Activated CD8-positive, alpha-beta memory T cell treated with anti-CD3 and anti-CD28 coated beads, Interleukin-2, amount 10 ng/mL, durations not matched to agents 7 days and 5 days (primary cell): ENCODE results near the gene NT5DC2. TPM values are rescaled to one million over a fixed set of nuclear protein-coding genes. Genes with fewer than 3 reads are reported as not detected.

Source experiments
- ATAC-seq: fragments of 150-1000 bp; cut with Tn5 transposase; one replicate; pipeline ENCODE4 v1.10.0; 2021; ENCODE audit warnings: moderate library complexity
- CTCF ChIA-PET: fragments of 350-600 bp; sonication (Branson Sonifier 250); formaldehyde crosslinking; loops from one replicate; lab custom pipeline; 2021; ENCODE audit warnings: antibody characterized with exemption; lab: Charles Lee
- DNase-seq: peaks from one replicate; pipeline ENCODE4 v3.0.0-alpha.2; 2020
- H3K27ac Mint-ChIP-seq: one replicate; pipeline ENCODE4 v1.8.0; 2021; ENCODE audit warnings: mild to moderate bottlenecking, mixed read lengths
- H3K27me3 Mint-ChIP-seq: one replicate; pipeline ENCODE4 v1.8.0; 2021; ENCODE audit warnings: mixed read lengths
- H3K36me3 Mint-ChIP-seq: one replicate; pipeline ENCODE4 v1.8.0; 2021; ENCODE audit warnings: mild to moderate bottlenecking, mixed read lengths
- H3K4me1 Mint-ChIP-seq: one replicate; pipeline ENCODE4 v1.8.0; 2021; ENCODE audit warnings: mixed read lengths
- H3K4me3 Mint-ChIP-seq: one replicate; pipeline ENCODE4 v1.8.0; 2021; ENCODE audit warnings: mild to moderate bottlenecking, moderate library complexity, mixed read lengths
- H3K9me3 Mint-ChIP-seq: one replicate; pipeline ENCODE4 v1.8.0; 2022; ENCODE audit warnings: low read depth, mixed read lengths
- total RNA-seq, 2 experiments: library from RNA; stranded (reverse); gene quantifications; one replicate each; pipeline ENCODE4 v1.2.3, GENCODE V29; 2021

Gene NT5DC2
- total RNA-seq, 2 experiments from 2014 or later: 38.7 to 54.5 TPM

GRCh38 chr3:52525680-52526561 lies 7.7 kb downstream of the NT5DC2 start:
- Mint-ChIP-seq H3K36me3 (peaks cover 7% of the 10 kb centered on the region), H3K9me3 (no peaks in the 10 kb centered on the region), H3K27me3 (no peaks in the 10 kb centered on the region), H3K27ac (no peak overlapping the region), H3K4me1 (peaks cover 1% of the 10 kb centered on the region), H3K4me3 (no peak overlapping the region)
- ATAC-seq: no peak
- CTCF ChIA-PET: interaction anchor here (0.9 kb wide), 1 partner anchor 43 kb away, joined by 3 read pairs; no protein-coding TSS in a partner anchor
- no peak for DNase-seq

- Mint-ChIP-seq H3K36me3 (peaks cover 6% of the 10 kb centered on the region), H3K27me3 (no peaks in the 10 kb centered on the region), H3K4me3 (no peak overlapping the region), H3K9me3 (no peaks in the 10 kb centered on the region), H3K4me1 (no peaks in the 10 kb centered on the region), H3K27ac (no peak overlapping the region)
- no peak for ATAC-seq
- no peak for DNase-seq
- CTCF ChIA-PET: no interaction called here
Observed at GRCh38 chr3:52524752-52525679, 8.6 kb downstream of the NT5DC2 start.

- H3K36me3 Mint-ChIP-seq: peaks cover 6% of the 10 kb centered on the region
- H3K4me3 Mint-ChIP-seq: no peak overlapping the region
- DNase-seq: no peak
- CTCF ChIA-PET: no interaction called here
- H3K4me1 Mint-ChIP-seq: no peaks in the 10 kb centered on the region
- ATAC-seq: no peak
- no peak overlapping the region for H3K27ac Mint-ChIP-seq
- no peaks in the 10 kb centered on the region for H3K9me3 Mint-ChIP-seq
- no peaks in the 10 kb centered on the region for H3K27me3 Mint-ChIP-seq
Observed at GRCh38 chr3:52524258-52524751, 9.4 kb downstream of the NT5DC2 start.

GRCh38 chr3:52523386-52524257 lies 10.0 kb downstream of the NT5DC2 start:
- Mint-ChIP-seq H3K36me3 (peaks cover 6% of the 10 kb centered on the region), H3K27ac (no peak overlapping the region), H3K4me3 (no peak overlapping the region), H3K4me1 (no peaks in the 10 kb centered on the region), H3K27me3 (no peaks in the 10 kb centered on the region), H3K9me3 (no peaks in the 10 kb centered on the region)
- CTCF ChIA-PET: no interaction called here
- ATAC-seq: no peak
- no peak for DNase-seq

- H3K27ac Mint-ChIP-seq: no peak overlapping the region
- DNase-seq: no peak
- peaks cover 5% of the 10 kb centered on the region for H3K36me3 Mint-ChIP-seq
Observed at GRCh38 chr3:52522651-52523251, 10.9 kb downstream of the NT5DC2 start.

GRCh38 chr3:52521881-52522650 lies 11.6 kb downstream of the NT5DC2 start:
- H3K27ac Mint-ChIP-seq: no peak overlapping the region
- CTCF ChIA-PET: no interaction called here
- H3K9me3 Mint-ChIP-seq: no peaks in the 10 kb centered on the region
- ATAC-seq: no peak
- no peak overlapping the region for H3K4me3 Mint-ChIP-seq
- no peak for DNase-seq
- H3K27me3 Mint-ChIP-seq: no peaks in the 10 kb centered on the region
- no peaks in the 10 kb centered on the region for H3K4me1 Mint-ChIP-seq
- H3K36me3 Mint-ChIP-seq: peaks cover 5% of the 10 kb centered on the region

More at GRCh38 chr3:52522651-52523251, 10.9 kb downstream of the NT5DC2 start:
- Mint-ChIP-seq H3K4me1 (no peaks in the 10 kb centered on the region), H3K4me3 (no peak overlapping the region), H3K27me3 (no peaks in the 10 kb centered on the region), H3K9me3 (no peaks in the 10 kb centered on the region)
- CTCF ChIA-PET: no interaction called here
- no peak for ATAC-seq

GRCh38 chr3:52521488-52521824 lies 12.2 kb downstream of the NT5DC2 start:
- no peaks in the 10 kb centered on the region for H3K9me3 Mint-ChIP-seq

GRCh38 chr3:52520716-52521487 lies 12.8 kb downstream of the NT5DC2 start:
- DNase-seq: no peak
- Mint-ChIP-seq H3K4me3 (no peak overlapping the region), H3K4me1 (no peaks in the 10 kb centered on the region), H3K36me3 (peaks cover 5% of the 10 kb centered on the region), H3K9me3 (no peaks in the 10 kb centered on the region), H3K27me3 (no peaks in the 10 kb centered on the region), H3K27ac (no peak overlapping the region)
- CTCF ChIA-PET: no interaction called here
- no peak for ATAC-seq

More at GRCh38 chr3:52521488-52521824, 12.2 kb downstream of the NT5DC2 start:
- DNase-seq (no peak), ATAC-seq (no peak)
- Mint-ChIP-seq H3K4me3 (no peak overlapping the region), H3K36me3 (peaks cover 5% of the 10 kb centered on the region), H3K27me3 (no peaks in the 10 kb centered on the region), H3K4me1 (no peaks in the 10 kb centered on the region), H3K27ac (no peak overlapping the region)
- CTCF ChIA-PET: no interaction called here

- no peak overlapping the region for H3K27ac Mint-ChIP-seq
Observed at GRCh38 chr3:52520141-52520667, 13.5 kb downstream of the NT5DC2 start.

GRCh38 chr3:52519445-52520140 lies 14.1 kb downstream of the NT5DC2 start:
- H3K27ac Mint-ChIP-seq: no peak overlapping the region
- no peak overlapping the region for H3K4me3 Mint-ChIP-seq
- ATAC-seq (no peak), DNase-seq (no peak)
- CTCF ChIA-PET: no interaction called here
- no peaks in the 10 kb centered on the region for H3K9me3 Mint-ChIP-seq
- no peaks in the 10 kb centered on the region for H3K27me3 Mint-ChIP-seq
- H3K36me3 Mint-ChIP-seq: peaks cover 5% of the 10 kb centered on the region
- no peaks in the 10 kb centered on the region for H3K4me1 Mint-ChIP-seq

More at GRCh38 chr3:52520141-52520667, 13.5 kb downstream of the NT5DC2 start:
- Mint-ChIP-seq H3K4me3 (no peak overlapping the region), H3K27me3 (no peaks in the 10 kb centered on the region), H3K9me3 (no peaks in the 10 kb centered on the region), H3K4me1 (no peaks in the 10 kb centered on the region), H3K36me3 (peaks cover 5% of the 10 kb centered on the region)
- CTCF ChIA-PET: no interaction called here
- DNase-seq (no peak), ATAC-seq (no peak)
